HepG2 (cell line): ENCODE results near the gene MTRR.

Experiments
- THYN1 ChIP-seq: sonication (generic); formaldehyde crosslinking; IDR thresholded peaks from 2 replicates; pipeline ENCODE4 v1.8.1; 2023; ENCODE audit warnings: low read depth, mild to moderate bottlenecking, moderate library complexity, missing genetic modification reagents, borderline replicate concordance
- TF ChIP-seq, protein P1 (sequence below): IDR thresholded peaks from 2 replicates; pipeline ENCODE4 v1.6.1; 2012; ENCODE audit warnings: inconsistent platforms

- TF ChIP-seq THYN1 (CRISPR knock-in tag): no peak
- TF ChIP-seq, protein P1, sequence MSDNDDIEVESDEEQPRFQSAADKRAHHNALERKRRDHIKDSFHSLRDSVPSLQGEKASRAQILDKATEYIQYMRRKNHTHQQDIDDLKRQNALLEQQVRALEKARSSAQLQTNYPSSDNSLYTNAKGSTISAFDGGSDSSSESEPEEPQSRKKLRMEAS: no peak
Observed at GRCh38 chr5:7941692-7942091, 72.7 kb downstream of the MTRR start.
